Measurements from ENCODE around the gene TMEM245. TPM values are rescaled to one million over a fixed set of nuclear protein-coding genes. Genes with fewer than 3 reads are reported as not detected.

The TMEM245 gene
- total RNA-seq, 1 experiment from 2014 or later, result 60.3 TPM

DNA sequence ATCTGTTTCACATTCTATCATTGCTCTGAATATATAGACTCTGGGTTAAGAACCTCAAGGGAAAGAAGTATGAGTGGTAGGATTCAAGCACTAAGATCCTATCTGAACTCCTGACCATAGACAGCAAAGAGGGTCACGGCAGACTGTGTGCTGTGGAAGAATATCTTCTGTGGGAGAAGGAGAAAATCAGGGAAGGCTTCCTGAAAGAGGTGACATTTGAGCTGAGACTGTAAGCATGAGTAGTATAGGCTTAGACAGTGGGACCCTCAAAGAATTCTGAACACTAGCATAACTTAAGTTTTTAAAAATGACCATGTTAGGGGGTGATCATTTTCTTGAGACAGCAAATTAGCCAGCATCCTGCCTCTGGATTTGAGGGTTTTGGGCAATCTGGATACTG, 43.4 kb upstream of the TMEM245 start:
- CTCF ChIA-PET, result no interaction called here
- no peak overlapping the region for H2AFZ ChIP-seq
- H3K27ac ChIP-seq, result no peak overlapping the region
- no peaks in the 10 kb centered on the region for H3K9me2 ChIP-seq (ENCODE audit: insufficient read depth)
- H3K27me3 ChIP-seq (ENCODE audit: insufficient read depth, low read depth), result no peaks in the 10 kb centered on the region
- no peaks in the 10 kb centered on the region for H3K9me3 ChIP-seq (ENCODE audit: insufficient read depth, low read depth)
- POLR2A ChIA-PET (ENCODE audit: unreplicated experiment), result no interaction called here
- no peaks in the 10 kb centered on the region for H3K36me3 ChIP-seq (ENCODE audit: low read depth)
- H3K79me2 ChIP-seq (ENCODE audit: low read depth), result no peaks in the 10 kb centered on the region
- H3F3A ChIP-seq (ENCODE audit: insufficient read depth, low read depth), result no peaks in the 10 kb centered on the region
- TF ChIP-seq, protein P1, sequence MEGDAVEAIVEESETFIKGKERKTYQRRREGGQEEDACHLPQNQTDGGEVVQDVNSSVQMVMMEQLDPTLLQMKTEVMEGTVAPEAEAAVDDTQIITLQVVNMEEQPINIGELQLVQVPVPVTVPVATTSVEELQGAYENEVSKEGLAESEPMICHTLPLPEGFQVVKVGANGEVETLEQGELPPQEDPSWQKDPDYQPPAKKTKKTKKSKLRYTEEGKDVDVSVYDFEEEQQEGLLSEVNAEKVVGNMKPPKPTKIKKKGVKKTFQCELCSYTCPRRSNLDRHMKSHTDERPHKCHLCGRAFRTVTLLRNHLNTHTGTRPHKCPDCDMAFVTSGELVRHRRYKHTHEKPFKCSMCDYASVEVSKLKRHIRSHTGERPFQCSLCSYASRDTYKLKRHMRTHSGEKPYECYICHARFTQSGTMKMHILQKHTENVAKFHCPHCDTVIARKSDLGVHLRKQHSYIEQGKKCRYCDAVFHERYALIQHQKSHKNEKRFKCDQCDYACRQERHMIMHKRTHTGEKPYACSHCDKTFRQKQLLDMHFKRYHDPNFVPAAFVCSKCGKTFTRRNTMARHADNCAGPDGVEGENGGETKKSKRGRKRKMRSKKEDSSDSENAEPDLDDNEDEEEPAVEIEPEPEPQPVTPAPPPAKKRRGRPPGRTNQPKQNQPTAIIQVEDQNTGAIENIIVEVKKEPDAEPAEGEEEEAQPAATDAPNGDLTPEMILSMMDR (conservative IDR thresholded peaks at IDR 0.05), result no peak
- TF ChIP-seq EZH2 (IDR thresholded peaks at IDR 0.05; ENCODE audit: low read depth), result no peak
- H3K4me1 ChIP-seq (replicated peaks; ENCODE audit: insufficient read depth), result no peaks in the 10 kb centered on the region
- BruUV-seq (replicated peaks), result no TSS peak
- no peak for DNase-seq
- H3K4me2 ChIP-seq, result no peak overlapping the region
- no peak overlapping the region for H3K4me3 ChIP-seq
- intact Hi-C loops (cut with micrococcal nuclease; ENCODE audit: unreplicated experiment), result no loop called here
- H4K20me1 ChIP-seq (ENCODE audit: insufficient read depth), result no peaks in the 10 kb centered on the region

DNA sequence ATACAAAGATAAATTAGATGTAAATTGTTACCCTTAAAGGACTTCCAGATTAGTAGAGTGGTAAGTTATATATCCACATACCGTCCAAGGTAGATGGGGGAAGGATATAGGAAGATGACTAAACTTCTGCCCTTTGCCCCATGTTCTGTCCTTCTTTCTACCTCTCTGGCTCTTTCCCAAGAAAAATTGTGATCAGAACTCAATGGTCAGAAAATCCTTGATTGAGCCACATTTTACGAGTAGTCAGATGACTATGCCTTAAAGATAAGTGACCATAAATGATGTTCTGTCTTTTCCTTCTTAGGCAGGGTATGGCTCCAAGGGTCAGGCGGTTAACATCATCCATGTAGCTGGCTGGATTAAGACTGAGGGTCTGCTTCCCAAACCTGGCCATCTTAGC, 42.9 kb upstream of the TMEM245 start:
- H3F3A ChIP-seq (ENCODE audit: insufficient read depth, low read depth), result no peaks in the 10 kb centered on the region
- intact Hi-C loops (cut with micrococcal nuclease; ENCODE audit: unreplicated experiment), result no loop called here
- TF ChIP-seq, protein P1 (conservative IDR thresholded peaks at IDR 0.05), result no peak
- TF ChIP-seq EZH2 (IDR thresholded peaks at IDR 0.05; ENCODE audit: low read depth), result no peak
- H3K9me2 ChIP-seq (ENCODE audit: insufficient read depth), result no peaks in the 10 kb centered on the region
- H3K4me2 ChIP-seq, result no peak overlapping the region
- H3K27me3 ChIP-seq (ENCODE audit: insufficient read depth, low read depth), result no peaks in the 10 kb centered on the region
- no TSS peak for BruUV-seq (replicated peaks)
- DNase-seq, result no peak
- no peaks in the 10 kb centered on the region for H3K36me3 ChIP-seq (ENCODE audit: low read depth)
- H2AFZ ChIP-seq, result no peak overlapping the region
- POLR2A ChIA-PET (ENCODE audit: unreplicated experiment), result no interaction called here
- CTCF ChIA-PET, result no interaction called here
- H3K79me2 ChIP-seq (ENCODE audit: low read depth), result no peaks in the 10 kb centered on the region
- no peak overlapping the region for H3K27ac ChIP-seq
- H4K20me1 ChIP-seq (ENCODE audit: insufficient read depth), result no peaks in the 10 kb centered on the region
- H3K4me3 ChIP-seq, result no peak overlapping the region
- no peaks in the 10 kb centered on the region for H3K9me3 ChIP-seq (ENCODE audit: insufficient read depth, low read depth)
- no peaks in the 10 kb centered on the region for H3K4me1 ChIP-seq (replicated peaks; ENCODE audit: insufficient read depth)

DNA sequence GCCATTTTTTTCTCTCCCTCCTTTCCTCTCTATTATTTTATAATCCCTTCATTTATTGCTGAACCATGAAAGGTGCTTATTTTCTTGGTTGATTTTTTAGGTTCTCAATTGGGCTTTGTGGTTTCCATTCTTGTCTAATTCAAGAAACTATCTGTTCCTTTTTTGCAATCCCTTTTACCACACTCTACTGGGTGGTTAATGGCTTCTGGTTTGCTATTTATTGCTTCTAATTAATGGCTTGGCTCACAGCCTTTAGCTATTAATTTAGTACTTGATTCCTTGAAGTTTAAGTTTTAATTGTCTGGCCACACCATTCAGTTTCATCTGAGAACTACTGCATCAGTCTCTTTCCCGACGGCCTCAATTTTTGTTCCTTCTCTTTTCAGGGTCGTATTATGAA, 41.7 kb upstream of the TMEM245 start:
- no peaks in the 10 kb centered on the region for H3K36me3 ChIP-seq (ENCODE audit: low read depth)
- no peak overlapping the region for H3K4me2 ChIP-seq
- no peak for TF ChIP-seq EZH2 (IDR thresholded peaks at IDR 0.05; ENCODE audit: low read depth)
- TF ChIP-seq, protein P1 (conservative IDR thresholded peaks at IDR 0.05), result no peak
- no peaks in the 10 kb centered on the region for H3K9me3 ChIP-seq (ENCODE audit: insufficient read depth, low read depth)
- H4K20me1 ChIP-seq (ENCODE audit: insufficient read depth), result no peaks in the 10 kb centered on the region
- intact Hi-C loops (cut with micrococcal nuclease; ENCODE audit: unreplicated experiment), result no loop called here
- ChIA-PET CTCF (no interaction called here), POLR2A (ENCODE audit: unreplicated experiment) (no interaction called here)
- no peaks in the 10 kb centered on the region for H3K27me3 ChIP-seq (ENCODE audit: insufficient read depth, low read depth)
- no peaks in the 10 kb centered on the region for H3K79me2 ChIP-seq (ENCODE audit: low read depth)
- no peaks in the 10 kb centered on the region for H3K9me2 ChIP-seq (ENCODE audit: insufficient read depth)
- H3K4me3 ChIP-seq, result no peak overlapping the region
- no peak for DNase-seq
- BruUV-seq (replicated peaks), result no TSS peak
- no peaks in the 10 kb centered on the region for H3K4me1 ChIP-seq (replicated peaks; ENCODE audit: insufficient read depth)
- H2AFZ ChIP-seq, result no peak overlapping the region
- H3K27ac ChIP-seq, result no peak overlapping the region
- no peaks in the 10 kb centered on the region for H3F3A ChIP-seq (ENCODE audit: insufficient read depth, low read depth)

All from PC-9 (cell line).